ENCODE data around the gene SERAC1. TPM values are rescaled to one million over a fixed set of nuclear protein-coding genes. Genes with fewer than 3 reads are reported as not detected.
"Not testable (repeated sequence)": the region's sequence is repeated elsewhere in the genome, so short reads cannot be mapped to it uniquely, and the experiment has no call there.

SERAC1 gene
- polyA plus RNA-seq, 2 of the 4 experiments (the other 2 are of a cell fraction): 5.1 to 6.7 TPM

- TF ChIP-seq, protein P1, sequence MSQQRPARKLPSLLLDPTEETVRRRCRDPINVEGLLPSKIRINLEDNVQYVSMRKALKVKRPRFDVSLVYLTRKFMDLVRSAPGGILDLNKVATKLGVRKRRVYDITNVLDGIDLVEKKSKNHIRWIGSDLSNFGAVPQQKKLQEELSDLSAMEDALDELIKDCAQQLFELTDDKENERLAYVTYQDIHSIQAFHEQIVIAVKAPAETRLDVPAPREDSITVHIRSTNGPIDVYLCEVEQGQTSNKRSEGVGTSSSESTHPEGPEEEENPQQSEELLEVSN (IDR thresholded peaks at IDR 0.05; ENCODE audit: borderline replicate concordance, low read depth): no peak
- TF ChIP-seq CBX8 (IDR thresholded peaks at IDR 0.05) (no peak), EHMT2 (IDR thresholded peaks at IDR 0.05; ENCODE audit: low read depth) (no peak), CBX2 (IDR thresholded peaks at IDR 0.05; ENCODE audit: borderline replicate concordance, low read depth) (no peak), MYC (IDR thresholded peaks at IDR 0.05; ENCODE audit: borderline replicate concordance, low read length) (no peak), GATA3 (IDR thresholded peaks at IDR 0.05; ENCODE audit: borderline replicate concordance) (no peak)
Measured at GRCh38 chr6:158185729-158186456, 17.8 kb upstream of the SERAC1 start (continued).

GRCh38 chr6:158184608-158185007 is 16.5 kb upstream of the SERAC1 start:
- Histone ChIP-seq H3K4me1 (no peaks in the 10 kb centered on the region), H3K9me3 (no peaks in the 10 kb centered on the region), H3K27ac (no peak overlapping the region), H3K4me2 (no peak overlapping the region), H3K4me3 (no peak overlapping the region)
- ATAC-seq: no peak
- no peak for DNase-seq (ENCODE audit: low read depth in 1 of 2, low spot score in 1 of 2)
- CTCF ChIA-PET: no interaction called here
- FAIRE-seq: no peak
- no peak for TF ChIP-seq HEYL (CRISPR knock-in tag; IDR thresholded peaks at IDR 0.05)
- no peak for TF ChIP-seq ZFP36 (IDR thresholded peaks at IDR 0.05; ENCODE audit: borderline replicate concordance, partially characterized antibody)
- no peak for TF ChIP-seq HOXA7 (CRISPR knock-in tag; IDR thresholded peaks at IDR 0.05)
- TF ChIP-seq HDAC2 (IDR thresholded peaks at IDR 0.05): no peak
- TF ChIP-seq ZNF302 (CRISPR knock-in tag; IDR thresholded peaks at IDR 0.05): no peak
- TF ChIP-seq TFCP2L1 (CRISPR knock-in tag; IDR thresholded peaks at IDR 0.05): no peak
- no peak for TF ChIP-seq BHLHE40 (IDR thresholded peaks at IDR 0.05; ENCODE audit: low read depth, low read length)
- POLR2A ChIA-PET: no interaction called here

DNA sequence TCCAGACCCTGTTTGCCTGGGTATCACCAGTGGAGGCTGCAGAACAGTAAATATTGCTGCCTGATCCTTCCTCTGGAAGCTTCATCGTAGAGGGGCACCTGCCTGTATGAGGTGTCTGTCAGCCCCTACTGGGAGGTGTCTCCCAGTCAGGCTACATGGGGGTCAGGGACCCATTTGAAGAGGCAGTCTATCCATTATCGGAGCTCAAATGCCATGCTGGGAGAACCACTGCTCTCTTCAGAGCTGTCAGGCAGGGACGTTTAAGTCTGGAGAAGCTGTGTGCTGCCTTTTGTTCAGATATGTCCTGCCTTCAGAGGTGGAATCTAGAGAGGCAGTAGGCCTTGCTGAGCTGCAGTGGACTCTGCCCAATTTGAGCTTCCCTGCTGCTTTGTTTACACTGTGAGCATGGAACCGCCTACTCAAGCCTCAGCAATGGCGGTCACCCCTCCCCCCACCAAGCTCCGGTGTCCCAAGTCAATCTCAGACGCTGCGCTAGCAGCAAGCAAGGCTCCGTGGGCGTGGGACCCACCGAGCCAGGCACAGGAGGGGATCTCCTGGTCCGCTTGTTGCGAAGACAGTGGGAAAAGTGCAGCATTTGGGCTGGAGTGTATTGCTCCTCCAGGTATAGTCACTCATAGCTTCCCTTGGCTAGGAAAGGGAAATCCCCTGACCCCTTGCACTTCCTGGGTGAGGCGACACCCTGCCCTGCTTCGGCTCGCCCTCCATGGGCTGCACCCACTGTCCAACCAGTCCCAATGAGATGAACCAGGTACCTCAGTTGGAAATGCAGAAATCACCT is 15.3 kb upstream of the SERAC1 start:
- H3K9me3 ChIP-seq; CTCF ChIA-PET; H3K4me3 ChIP-seq; H3K4me1 ChIP-seq; FAIRE-seq; H3K27ac ChIP-seq; DNase-seq (ENCODE audit: low read depth in 1 of 2, low spot score in 1 of 2); ATAC-seq; H3K4me2 ChIP-seq; POLR2A ChIA-PET: not testable (repeated sequence)
- WGBS (ENCODE audit: missing lambda C conversion rate): 82% methylated on average over 12 of the region's 16 CpGs

DNA sequence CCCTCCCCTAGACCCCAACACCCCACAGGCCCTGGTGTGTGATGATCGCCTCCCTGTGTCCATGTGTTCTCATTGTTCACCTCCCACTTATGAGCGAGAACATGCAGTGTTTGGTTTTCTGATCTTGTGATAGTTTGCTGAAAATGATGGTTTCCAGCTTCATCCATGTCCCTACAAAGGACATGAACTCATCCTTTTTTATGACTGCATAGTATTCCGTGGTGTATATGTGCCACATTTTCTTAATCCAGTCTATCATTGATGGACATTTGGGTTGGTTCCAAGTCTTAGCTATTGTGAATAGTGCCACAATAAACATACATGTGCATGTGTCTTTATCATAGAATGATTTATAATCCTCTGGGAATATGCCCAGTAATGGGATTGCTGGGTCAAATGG is 9.7 kb upstream of the SERAC1 start:
- not testable (repeated sequence) for DNase-seq (ENCODE audit: low read depth in 1 of 2, low spot score in 1 of 2); FAIRE-seq

GRCh38 chr6:158175111-158175510 is 7.0 kb upstream of the SERAC1 start:
- ATAC-seq: no peak

More for the DNA sequence above, 9.7 kb upstream of the SERAC1 start:
- CTCF ChIA-PET, H3K4me3 ChIP-seq, H3K9me3 ChIP-seq, H3K4me2 ChIP-seq, ATAC-seq, POLR2A ChIA-PET, H3K4me1 ChIP-seq, H3K27ac ChIP-seq: not testable (repeated sequence)
- WGBS (ENCODE audit: missing lambda C conversion rate): 92% methylated on average over 3 of the region's 3 CpGs

More at GRCh38 chr6:158175111-158175510, 7.0 kb upstream of the SERAC1 start:
- H3K4me3 ChIP-seq: no peak overlapping the region
- FAIRE-seq (no peak), DNase-seq (ENCODE audit: low read depth in 1 of 2, low spot score in 1 of 2) (no peak)
- POLR2A ChIA-PET: no interaction called here
- TF ChIP-seq, protein P2, sequence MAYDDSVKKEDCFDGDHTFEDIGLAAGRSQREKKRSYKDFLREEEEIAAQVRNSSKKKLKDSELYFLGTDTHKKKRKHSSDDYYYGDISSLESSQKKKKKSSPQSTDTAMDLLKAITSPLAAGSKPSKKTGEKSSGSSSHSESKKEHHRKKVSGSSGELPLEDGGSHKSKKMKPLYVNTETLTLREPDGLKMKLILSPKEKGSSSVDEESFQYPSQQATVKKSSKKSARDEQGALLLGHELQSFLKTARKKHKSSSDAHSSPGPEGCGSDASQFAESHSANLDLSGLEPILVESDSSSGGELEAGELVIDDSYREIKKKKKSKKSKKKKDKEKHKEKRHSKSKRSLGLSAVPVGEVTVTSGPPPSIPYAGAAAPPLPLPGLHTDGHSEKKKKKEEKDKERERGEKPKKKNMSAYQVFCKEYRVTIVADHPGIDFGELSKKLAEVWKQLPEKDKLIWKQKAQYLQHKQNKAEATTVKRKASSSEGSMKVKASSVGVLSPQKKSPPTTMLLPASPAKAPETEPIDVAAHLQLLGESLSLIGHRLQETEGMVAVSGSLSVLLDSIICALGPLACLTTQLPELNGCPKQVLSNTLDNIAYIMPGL (CRISPR knock-in tag; IDR thresholded peaks at IDR 0.05; ENCODE audit: borderline replicate concordance): no peak
- no peak for TF ChIP-seq HOXA7 (CRISPR knock-in tag; IDR thresholded peaks at IDR 0.05)
- no peak for TF ChIP-seq SMC3 (IDR thresholded peaks at IDR 0.05)
- no peak for TF ChIP-seq FOXS1 (CRISPR knock-in tag; IDR thresholded peaks at IDR 0.05)
- TF ChIP-seq BHLHE40 (IDR thresholded peaks at IDR 0.05; ENCODE audit: low read depth, low read length): no peak
- no peak for TF ChIP-seq ZC3H11A (IDR thresholded peaks at IDR 0.05)
- no peak for TF ChIP-seq MAX (IDR thresholded peaks at IDR 0.05)
- no peak overlapping the region for H3K4me2 ChIP-seq
- CTCF ChIA-PET: interaction anchor here (1.6 kb wide), 1 partner anchor 31 kb away, joined by 3 read pairs; no protein-coding TSS in a partner anchor
- 88% methylated on average over 3 of the region's 3 CpGs for WGBS (ENCODE audit: missing lambda C conversion rate)
- no peak overlapping the region for H3K27ac ChIP-seq
- H3K4me1 ChIP-seq: peaks cover 6% of the 10 kb centered on the region; the same call in 2 of the 3 replicates
- no peaks in the 10 kb centered on the region for H3K9me3 ChIP-seq

Data from A549 (cell line).